Kidney epithelial cell (primary cell): Measurements from ENCODE around the gene MOB3A. TPM values are rescaled to one million over a fixed set of nuclear protein-coding genes. Genes with fewer than 3 reads are reported as not detected.
A peak's percentile ranks its signal among the peaks of the same experiment; 100 is the strongest.

Source experiments
- DNase-seq: peaks from one replicate; pipeline ENCODE4 v3.0.0-alpha.2; 2010; ENCODE audit warnings: low read depth
- H3K27me3 ChIP-seq: 2 replicates; pipeline ENCODE4 v1.6.0; 2011; ENCODE audit warnings: low read length; ENCODE audit not compliant: control insufficient read depth, insufficient read depth
- H3K36me3 ChIP-seq: 2 replicates; pipeline ENCODE4 v1.5.1; 2011; ENCODE audit warnings: low read length; ENCODE audit not compliant: control insufficient read depth, insufficient read depth
- H3K4me3 ChIP-seq: 2 replicates; pipeline ENCODE4 v1.5.1; 2011; ENCODE audit warnings: low read depth, mild to moderate bottlenecking, control low read depth, low read length
- total RNA-seq: library from RNA; depleted of rRNA; stranded (reverse); fragments of >200 nt; gene quantifications from 2 replicates; pipeline ENCODE4 v1.2.3, GENCODE V29; 2015
- TF ChIP-seq, protein P1 (sequence below): IDR thresholded peaks from 2 replicates; pipeline ENCODE4 v1.5.1; 2011; ENCODE audit warnings: mild to moderate bottlenecking, moderate library complexity, low read length, control low read depth, inconsistent platforms; ENCODE audit not compliant: insufficient read depth, poor library complexity, severe bottlenecking

Gene MOB3A
- total RNA-seq, 1 donor from 2014 or later, result 40.3 TPM

DNA sequence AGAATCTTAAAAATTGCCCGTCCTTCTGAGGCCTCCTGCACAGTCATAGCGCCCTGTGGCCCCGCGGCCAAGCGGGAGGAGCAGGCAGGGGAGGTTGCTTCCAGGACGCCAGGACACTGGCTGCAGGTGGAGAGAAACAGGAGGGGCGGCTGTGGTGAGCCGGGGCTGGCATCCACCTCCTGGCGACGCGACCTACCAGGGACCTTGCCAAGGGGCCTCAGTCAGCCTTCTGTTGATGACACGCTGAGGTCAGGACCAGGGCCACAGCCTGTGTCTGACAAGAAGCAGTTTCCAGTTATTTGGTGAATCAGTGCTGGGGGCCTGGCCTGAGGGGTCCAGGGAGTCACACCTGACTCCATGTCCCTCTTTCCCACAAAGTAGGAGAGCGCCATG lies 31.7 kb downstream of the MOB3A start:
- DNase-seq, result no peak
- Histone ChIP-seq H3K36me3 (no peaks in the 10 kb centered on the region), H3K4me3 (no peak overlapping the region), H3K27me3 (no peaks in the 10 kb centered on the region)
- TF ChIP-seq, protein P1, sequence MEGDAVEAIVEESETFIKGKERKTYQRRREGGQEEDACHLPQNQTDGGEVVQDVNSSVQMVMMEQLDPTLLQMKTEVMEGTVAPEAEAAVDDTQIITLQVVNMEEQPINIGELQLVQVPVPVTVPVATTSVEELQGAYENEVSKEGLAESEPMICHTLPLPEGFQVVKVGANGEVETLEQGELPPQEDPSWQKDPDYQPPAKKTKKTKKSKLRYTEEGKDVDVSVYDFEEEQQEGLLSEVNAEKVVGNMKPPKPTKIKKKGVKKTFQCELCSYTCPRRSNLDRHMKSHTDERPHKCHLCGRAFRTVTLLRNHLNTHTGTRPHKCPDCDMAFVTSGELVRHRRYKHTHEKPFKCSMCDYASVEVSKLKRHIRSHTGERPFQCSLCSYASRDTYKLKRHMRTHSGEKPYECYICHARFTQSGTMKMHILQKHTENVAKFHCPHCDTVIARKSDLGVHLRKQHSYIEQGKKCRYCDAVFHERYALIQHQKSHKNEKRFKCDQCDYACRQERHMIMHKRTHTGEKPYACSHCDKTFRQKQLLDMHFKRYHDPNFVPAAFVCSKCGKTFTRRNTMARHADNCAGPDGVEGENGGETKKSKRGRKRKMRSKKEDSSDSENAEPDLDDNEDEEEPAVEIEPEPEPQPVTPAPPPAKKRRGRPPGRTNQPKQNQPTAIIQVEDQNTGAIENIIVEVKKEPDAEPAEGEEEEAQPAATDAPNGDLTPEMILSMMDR, result no peak

DNA sequence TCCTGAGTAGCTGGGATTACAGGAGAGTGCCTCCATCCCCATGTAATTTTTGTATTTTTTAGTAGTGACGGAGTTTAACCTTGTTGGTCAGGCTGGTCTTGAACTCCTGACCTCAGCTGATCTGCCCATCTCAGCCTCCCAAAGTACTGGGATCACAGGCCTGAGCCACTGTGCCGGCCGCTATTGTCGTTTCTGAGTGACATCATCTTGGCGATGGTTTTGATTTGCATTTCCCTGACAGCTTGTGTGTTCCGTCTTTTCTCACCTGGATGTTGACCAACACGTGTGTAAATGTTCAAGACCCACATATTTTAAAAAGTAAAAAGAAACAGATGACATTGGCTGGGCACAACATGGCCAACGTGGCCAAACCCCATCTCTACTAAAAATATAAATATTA lies 32.3 kb downstream of the MOB3A start:
- Histone ChIP-seq H3K27me3 (no peaks in the 10 kb centered on the region), H3K36me3 (no peaks in the 10 kb centered on the region), H3K4me3 (no peak overlapping the region)
- no peak for DNase-seq
- TF ChIP-seq, protein P1, result no peak

DNA sequence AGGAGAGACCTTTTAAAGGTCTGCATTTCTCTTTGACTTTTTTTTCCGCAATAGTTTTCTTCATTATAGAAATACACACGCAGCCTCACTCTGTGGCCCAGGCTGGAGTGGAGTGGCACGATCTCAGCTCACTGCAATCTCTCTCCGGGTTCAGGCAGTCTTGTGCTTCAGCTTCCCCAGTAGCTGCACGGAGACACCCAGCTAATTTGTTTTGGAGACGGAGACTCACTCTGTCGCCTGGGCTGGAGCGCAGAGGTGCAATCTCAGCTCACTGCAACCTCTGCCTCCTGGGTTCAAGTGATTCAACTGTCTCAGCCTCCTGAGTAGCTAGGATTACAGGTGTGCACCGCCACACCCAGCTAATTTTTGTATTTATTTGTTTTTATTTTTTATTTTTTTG lies 33.4 kb downstream of the MOB3A start:
- no peak for DNase-seq
- no peaks in the 10 kb centered on the region for H3K36me3 ChIP-seq
- no peaks in the 10 kb centered on the region for H3K27me3 ChIP-seq
- H3K4me3 ChIP-seq, result no peak overlapping the region
- TF ChIP-seq, protein P1, result no peak

DNA sequence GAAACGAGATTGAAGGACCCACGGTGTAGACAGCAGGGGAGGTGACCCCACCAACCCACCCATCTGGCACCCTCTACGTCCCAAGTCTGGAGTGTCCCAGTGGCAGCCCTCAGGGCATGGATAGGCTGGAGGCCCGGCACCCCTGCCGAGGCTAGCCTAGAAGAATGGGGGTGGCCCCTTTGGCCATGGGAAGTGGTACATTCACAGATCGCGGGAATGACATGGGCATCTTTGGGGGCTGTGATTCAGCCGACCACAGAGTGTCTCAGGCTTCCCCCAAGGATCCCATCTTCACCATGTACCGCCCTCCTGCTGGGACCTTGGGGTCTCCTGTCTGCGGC lies 33.8 kb downstream of the MOB3A start:
- TF ChIP-seq, protein P1, result no peak
- H3K27me3 ChIP-seq, result no peaks in the 10 kb centered on the region
- H3K4me3 ChIP-seq, result peak overlapping the region; percentile 64
- no peak for DNase-seq
- H3K36me3 ChIP-seq, result no peaks in the 10 kb centered on the region

DNA sequence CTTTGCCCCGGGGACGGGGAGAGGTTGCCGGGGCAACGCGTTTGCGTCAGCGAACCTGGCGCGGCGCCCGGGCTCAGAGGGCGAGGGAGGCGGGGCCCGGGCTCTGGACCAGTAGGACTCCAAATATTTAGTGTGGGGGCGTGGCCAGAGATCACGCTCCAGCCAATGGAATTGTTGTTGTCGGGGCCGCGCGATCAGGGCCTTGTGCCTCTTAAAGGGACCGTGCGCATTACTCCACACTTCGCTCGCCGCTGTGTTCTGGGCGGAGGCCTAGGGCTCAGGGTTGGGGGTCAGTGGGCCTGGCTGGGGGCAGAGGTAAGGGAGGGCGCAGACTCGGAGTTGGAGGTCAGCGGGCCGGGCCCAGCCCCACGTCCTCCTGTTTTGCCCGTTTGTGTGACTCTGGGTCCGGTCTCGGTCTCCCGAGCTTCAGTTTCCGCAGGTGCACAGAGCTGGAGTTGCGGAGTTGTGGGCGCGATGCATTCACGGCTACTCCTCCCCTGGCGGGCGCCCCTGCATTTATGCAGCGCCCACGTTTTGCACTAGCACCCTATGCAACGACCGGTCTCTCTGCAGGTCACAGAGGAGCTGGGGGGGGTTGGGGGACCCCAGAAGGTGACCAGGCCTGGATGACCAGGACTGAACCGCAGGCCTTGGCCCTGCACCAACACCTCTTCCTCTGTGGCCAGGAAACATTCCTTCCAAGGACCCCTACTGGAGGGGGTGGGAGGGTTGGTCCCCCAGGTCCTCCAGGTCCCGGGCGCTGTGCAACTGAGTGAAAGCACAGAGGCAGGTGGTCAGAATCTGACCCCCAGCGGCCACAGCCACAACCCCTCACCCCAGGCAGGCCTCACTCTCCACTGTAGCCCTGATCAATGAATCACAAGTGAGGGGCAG lies 34.4 kb downstream of the MOB3A start:
- TF ChIP-seq, protein P1, result no peak
- H3K4me3 ChIP-seq, result peak overlapping the region; percentile 64
- H3K27me3 ChIP-seq, result no peaks in the 10 kb centered on the region
- no peaks in the 10 kb centered on the region for H3K36me3 ChIP-seq
- DNase-seq, result peak; percentile 84
